GM11168 (cell line): ENCODE results near the gene CABYR.

Experiments used
- in situ Hi-C: fragments of 300-500 bp; cut with MboI; formaldehyde crosslinking; loops from one replicate; pipeline ENCODE4 v1.12.0; 2022; ENCODE audit warnings: low sequenced_read_pairs; ENCODE audit not compliant: unreplicated experiment

CABYR gene

DNA sequence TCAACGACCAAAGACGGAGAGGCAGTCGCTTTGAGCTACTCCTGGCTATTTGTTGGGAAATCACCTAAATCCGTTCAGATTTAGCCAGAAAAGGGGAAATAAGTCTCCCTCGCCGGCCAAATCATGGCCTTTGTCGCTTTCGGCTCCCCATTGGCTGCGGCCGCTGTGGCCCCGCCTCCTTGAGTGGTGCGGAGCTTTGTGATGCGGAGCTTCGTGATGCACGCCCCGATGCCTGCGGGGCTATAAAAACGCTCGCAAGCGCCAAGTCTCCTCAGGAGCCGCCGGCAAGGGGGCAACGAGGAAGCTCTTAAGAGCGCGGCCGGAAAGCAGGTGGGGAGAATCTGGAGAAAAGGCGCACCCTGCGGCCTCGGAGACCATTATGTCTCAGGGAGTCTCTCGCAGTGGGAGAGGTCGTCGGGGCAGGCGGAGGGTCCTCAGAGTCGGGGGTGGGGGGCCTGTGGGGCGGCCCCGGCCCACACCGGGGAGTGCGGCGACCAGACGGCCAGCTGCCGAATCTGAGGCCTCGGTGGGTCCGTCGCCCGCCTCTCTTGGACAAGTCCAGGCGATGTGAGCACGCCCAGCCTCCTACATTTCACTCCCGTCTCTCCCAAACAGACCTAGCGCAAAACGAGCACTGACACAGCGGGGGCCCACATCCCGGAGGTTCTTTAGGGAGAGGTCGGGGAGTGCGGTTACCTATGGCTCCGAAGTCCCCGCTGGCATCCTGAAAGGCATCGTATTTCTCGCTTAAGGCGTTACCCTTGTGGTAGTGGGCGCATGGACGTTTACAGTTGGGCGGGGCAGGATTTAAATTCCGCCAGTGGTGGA is at the start of gene CABYR:
CABYR (plus strand) TSS at position 274 of the 828 bp plus-strand sequence. CDS start 4,053 bp downstream, outside the sequence.
- in situ Hi-C loops: no loop called here

GRCh38 chr18:24089076-24089475 is 49.8 kb upstream of the CABYR start:
- in situ Hi-C loops: no loop called here

- in situ Hi-C loops: no loop called here
These were observed 49.1 kb upstream of the CABYR start for GRCh38 chr18:24089515-24090337.

GRCh38 chr18:24090876-24091275 is 48.0 kb upstream of the CABYR start:
- in situ Hi-C loops: no loop called here

DNA sequence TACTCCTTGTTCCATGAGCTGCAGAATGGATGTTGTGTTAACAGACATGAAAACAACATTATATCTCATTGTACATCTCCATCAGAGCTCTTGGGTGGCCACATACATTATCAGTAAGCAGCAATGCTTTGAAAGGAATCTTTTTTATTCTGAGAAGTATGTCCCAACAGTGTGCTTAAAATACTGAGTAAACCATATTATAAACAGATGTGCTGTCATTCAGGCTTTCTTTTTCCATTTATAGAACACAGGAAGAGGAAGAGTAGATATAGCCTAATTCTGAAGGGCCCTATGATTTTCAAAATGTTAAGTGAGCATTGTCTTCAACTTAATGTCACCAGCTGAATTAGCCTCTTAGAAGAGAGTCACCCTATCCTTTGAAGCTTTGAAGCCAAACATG is 44.3 kb upstream of the CABYR start:
- in situ Hi-C loops: no loop called here

DNA sequence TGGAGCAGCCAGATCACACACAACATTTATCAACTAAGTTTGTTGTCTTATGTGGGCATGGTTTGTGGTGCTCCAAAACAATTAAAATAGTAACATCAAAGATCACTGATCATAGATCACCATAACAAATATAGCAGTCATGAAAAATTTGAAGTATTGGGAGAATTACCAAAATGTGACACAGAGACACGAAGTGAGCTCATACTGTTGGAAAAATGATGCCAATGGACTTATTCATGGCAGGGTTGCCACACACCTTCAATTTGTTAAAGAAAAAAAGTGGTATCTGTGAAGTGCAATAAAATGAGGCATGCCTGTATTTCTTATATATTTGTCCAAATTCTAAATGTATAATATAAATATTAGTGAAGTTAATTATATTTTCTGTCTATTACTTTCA is 42.9 kb upstream of the CABYR start:
- in situ Hi-C loops: no loop called here

GRCh38 chr18:24103320-24104021 is 35.4 kb upstream of the CABYR start:
- in situ Hi-C loops: loop anchor here (25.0 kb wide), 1 partner anchor 491 kb away; no protein-coding TSS in a partner anchor

DNA sequence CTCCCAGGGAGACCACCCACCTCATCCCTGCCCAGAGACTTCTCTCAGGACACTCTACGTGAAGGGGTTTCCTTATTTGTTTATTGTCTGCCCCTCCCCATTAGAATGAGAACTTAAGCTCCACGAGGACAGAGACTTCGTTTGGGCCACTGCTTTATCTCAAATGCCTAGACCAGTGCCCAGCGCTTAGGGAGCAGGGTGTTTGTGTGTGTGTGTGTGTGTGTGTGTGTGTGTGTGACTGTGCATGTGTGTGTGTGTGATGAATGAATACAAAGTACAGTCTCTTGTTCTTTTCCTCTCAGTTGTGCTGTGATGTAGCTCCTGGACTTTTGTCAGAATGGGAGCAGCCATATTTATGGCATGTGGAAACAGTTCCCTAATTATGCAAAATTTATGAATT is 34.4 kb upstream of the CABYR start:
- in situ Hi-C loops: loop anchor here (25.0 kb wide), 1 partner anchor 492 kb away; no protein-coding TSS in a partner anchor

- in situ Hi-C loops: loop anchor here (25.0 kb wide), 1 partner anchor 496 kb away; no protein-coding TSS in a partner anchor
These were observed 30.2 kb upstream of the CABYR start for GRCh38 chr18:24108641-24109040.

DNA sequence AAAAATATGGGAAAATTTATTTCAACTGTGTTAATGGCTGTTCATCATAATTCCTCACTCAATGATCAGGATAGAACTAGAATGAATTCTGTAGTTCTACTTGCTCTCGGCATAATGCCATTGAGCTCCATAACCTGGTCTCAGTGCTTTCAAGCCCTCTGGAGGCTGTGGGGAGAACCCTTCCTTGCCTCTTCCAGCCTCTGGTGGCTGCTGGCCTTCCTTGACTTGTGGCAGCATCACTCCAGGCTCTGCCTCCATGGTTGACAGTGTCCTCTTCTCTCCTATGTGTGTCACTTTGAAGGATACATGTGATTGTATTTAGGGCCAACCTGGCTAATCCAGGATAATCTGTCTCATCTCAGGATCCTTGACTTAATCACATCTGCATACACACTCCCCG is 26.9 kb upstream of the CABYR start:
- in situ Hi-C loops: loop anchor here (10.0 to 25.0 kb wide), 2 partner anchors 187 to 500 kb away; no protein-coding TSS in a partner anchor

DNA sequence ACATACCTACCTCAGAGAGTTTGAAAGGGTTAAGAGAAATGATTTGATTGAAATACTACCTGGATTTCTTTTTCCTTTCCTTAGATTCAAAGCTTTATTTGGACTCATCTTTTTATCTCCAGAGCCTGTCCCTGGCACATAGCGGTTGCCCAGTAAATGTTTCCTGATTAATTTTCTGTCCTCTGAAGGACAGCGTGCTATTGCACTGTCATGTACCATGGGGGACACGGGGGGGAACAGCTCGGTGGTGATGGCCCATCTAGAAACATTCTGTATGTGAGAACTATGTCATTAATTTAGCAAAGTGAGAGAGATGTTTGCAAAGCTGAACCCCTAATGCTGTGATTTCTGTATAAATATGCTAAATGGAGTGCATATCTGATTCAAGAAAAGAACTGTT is 26.4 kb upstream of the CABYR start:
- in situ Hi-C loops: loop anchor here (10.0 to 25.0 kb wide), 2 partner anchors 188 to 500 kb away; no protein-coding TSS in a partner anchor

GRCh38 chr18:24112874-24113615 is 25.8 kb upstream of the CABYR start:
- in situ Hi-C loops: loop anchor here (10.0 to 25.0 kb wide), 2 partner anchors 188 to 501 kb away; no protein-coding TSS in a partner anchor

DNA sequence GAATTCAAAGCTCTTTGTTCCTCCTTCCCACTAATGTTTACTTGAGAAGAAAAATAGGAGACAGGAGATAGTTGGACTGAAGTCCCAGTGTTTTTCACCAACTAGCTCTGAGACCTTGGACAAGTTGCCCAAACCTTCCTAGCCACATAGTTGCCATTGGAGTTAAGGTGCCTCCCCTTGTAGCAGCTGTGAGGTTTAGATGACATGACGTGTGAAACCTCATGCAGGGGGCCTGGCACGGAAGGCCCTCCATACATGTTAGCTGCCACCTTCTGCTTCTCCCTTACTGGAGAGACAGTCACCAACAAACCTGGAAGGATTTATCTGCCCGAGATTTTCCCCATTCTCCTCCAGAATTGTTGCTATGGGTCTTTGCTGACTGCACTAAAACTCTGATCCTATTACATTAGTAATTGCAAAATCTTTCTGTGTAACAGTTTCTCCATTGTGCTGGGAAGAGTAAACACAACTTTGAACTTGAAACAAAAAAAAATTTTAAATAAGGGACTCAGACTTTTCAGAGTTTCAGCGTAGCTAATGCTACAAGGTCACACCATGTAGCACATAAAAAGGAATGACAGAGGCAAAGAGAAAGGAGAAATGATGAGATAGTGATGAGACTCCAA is 23.8 kb upstream of the CABYR start:
- in situ Hi-C loops: loop anchor here (10.0 to 25.0 kb wide), 2 partner anchors 190 to 503 kb away; no protein-coding TSS in a partner anchor

GRCh38 chr18:24115628-24116027 is 23.2 kb upstream of the CABYR start:
- in situ Hi-C loops: loop anchor here (10.0 to 25.0 kb wide), 2 partner anchors 191 to 503 kb away; no protein-coding TSS in a partner anchor

GRCh38 chr18:24118750-24119577 is 19.9 kb upstream of the CABYR start:
- in situ Hi-C loops: loop anchor here (10.0 to 25.0 kb wide), 2 partner anchors 194 to 507 kb away; no protein-coding TSS in a partner anchor

GRCh38 chr18:24120676-24121075 is 18.2 kb upstream of the CABYR start:
- in situ Hi-C loops: loop anchor here (25.0 kb wide), 1 partner anchor 508 kb away; no protein-coding TSS in a partner anchor

- in situ Hi-C loops: loop anchor here (25.0 kb wide), 1 partner anchor 509 kb away; no protein-coding TSS in a partner anchor
These were observed 17.2 kb upstream of the CABYR start for GRCh38 chr18:24121625-24122024.
